HG03280 (cell line): ENCODE results near the gene MARCHF4.
"Not testable (repeated sequence)": the region's sequence is repeated elsewhere in the genome, so short reads cannot be mapped to it uniquely, and the experiment has no call there.

Source experiments
- ATAC-seq: cut with Tn5 transposase; IDR thresholded peaks from one replicate; pipeline ENCODE4 v1.9.1; 2021; ENCODE audit warnings: mild to moderate bottlenecking, moderate library complexity; ENCODE audit not compliant: unreplicated experiment

The MARCHF4 gene

DNA sequence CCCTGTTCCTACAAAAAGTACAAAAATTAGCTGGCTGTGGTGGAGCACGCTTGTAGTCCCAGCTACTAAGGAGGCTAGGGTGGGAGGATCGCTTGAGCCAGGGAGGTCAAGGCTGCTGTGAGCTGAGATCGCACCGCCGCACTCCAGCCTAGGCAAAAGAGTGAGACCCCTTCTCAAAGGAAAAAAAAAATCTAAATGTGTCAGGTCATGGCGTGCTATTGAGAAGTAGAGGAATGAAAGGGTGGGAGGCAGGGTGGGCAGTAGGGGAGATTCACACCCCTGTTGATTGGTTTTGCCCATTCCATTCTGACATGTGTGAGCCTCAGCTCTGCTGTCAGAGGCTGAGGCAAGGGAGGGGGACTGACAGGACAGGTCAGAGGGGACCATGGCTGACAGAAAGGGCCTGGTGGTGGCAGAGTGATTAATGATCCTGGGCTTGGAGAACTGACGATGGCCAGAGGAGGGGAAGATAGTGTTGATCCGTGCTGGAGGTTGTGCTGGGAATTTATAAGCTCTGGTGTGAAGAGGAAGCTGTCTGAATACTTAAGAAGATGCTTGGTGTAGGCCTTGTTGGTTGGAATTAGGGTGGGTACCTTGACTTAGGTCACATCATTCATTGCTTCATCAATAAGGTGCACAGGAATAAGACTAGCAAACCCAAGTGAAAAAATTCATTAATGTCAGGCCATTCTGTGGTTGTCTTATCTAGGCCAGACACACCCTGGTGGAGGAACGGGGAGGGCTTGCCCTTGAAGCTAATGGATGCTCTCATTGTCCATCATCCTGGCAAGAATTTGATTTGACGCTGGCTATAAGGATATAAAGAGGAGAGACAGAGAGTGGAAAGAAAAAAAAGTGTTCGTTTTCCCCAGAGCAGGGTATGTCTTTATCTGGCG, 20.9 kb upstream of the MARCHF4 start:
- no peak for ATAC-seq

DNA sequence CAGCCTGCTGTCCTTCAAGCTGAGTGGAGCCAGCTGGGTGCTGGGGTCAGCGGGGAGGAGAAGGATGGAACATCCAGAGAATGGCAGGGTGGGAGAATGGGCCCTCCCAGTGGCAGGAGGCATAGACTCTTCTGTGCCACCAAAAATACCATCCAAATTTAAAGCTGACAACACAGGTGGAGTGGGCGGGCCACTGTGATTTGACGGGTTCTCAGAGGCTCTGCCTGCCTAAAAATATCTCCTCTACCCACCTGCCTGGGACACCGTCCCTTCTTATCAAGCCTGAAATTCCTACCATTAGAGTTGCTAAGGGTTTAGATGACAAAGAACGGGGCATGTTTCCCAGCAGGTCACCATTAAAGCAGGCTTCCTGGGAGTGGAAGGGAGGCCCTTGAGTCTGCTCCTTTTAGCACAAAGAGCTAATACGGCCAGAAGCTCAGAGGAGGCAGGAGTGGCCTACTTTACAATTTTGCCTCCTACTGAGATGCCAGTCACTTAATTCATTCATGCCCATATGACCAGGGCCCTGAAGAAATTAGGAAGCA, 19.8 kb upstream of the MARCHF4 start:
- ATAC-seq, result no peak

DNA sequence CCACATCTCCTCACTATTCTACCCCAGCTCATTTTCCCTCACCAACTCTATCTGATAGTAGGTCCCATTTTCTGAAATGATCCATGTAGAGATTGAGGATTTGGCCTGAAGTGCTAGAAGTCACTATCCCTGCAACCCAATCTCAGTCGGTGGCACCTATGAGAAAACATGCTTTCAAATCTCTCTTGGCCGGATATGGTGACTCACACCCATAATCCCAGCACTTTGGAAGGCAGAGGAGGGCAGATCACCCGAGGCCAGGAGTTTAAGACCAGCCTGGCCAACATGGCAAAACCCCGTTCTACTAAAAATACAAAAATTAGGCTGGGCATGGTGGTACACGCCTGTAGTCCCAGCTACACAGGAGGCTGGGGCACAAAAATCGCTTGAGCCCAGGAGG, 19.1 kb upstream of the MARCHF4 start:
- no peak for ATAC-seq

DNA sequence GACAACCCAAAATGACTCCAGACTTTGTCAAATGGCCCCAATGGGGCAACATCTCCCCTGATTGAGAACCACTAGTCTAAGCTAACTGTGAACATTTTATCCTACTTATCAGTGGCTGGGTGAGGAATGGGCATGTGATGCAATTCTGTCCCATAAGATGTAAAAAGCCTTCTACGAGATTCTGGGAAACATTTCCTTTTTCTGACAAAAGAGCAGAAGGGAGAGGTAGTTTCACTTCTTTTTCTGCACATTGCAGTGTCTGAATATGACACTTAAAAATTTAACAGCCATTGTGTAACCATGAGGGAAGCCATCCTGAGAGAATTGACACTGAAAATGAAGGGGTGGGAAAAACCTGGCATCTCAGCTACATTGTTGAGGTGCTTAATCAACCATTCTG, 17.3 kb upstream of the MARCHF4 start:
- ATAC-seq, result no peak

DNA sequence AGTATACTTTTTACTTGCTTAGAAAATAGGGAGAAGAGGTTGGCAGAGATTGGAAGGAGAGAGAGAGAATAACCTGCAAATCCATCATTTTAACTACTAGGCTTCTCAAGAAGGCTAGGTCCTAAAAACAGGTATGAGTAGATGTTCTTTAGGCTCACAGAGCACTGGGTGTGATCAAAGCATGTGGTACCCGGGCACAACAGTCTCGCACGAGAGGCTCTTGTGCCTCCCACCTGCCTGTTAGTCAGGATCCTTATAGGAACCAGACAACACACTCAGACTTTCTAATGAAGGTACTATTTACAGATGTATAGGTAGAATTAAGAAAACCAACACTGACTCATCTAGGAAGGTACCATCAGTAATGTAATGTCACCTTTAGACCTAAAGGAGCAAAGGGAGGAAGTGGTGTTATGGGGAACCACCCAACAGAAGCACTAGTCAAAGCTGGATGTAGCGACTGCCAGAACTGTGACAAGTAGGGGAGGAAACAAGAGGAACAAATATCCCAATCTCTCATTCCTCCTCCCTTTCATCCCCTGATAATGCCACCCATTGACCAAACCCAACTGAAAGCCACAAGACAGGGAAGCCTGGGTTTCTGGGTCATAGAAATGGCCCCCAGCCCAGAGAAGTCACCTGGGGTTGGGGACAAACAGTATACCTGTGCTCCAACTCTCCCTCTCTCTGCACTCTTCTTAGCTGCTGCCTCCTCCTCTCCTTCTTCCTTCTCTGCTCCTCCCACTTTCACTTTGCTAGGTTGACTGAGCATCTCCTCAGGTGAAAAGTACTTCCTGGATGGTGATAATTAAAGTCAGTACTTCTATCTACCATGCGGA, 16.0 kb upstream of the MARCHF4 start:
- ATAC-seq, result peak; percentile 71

DNA sequence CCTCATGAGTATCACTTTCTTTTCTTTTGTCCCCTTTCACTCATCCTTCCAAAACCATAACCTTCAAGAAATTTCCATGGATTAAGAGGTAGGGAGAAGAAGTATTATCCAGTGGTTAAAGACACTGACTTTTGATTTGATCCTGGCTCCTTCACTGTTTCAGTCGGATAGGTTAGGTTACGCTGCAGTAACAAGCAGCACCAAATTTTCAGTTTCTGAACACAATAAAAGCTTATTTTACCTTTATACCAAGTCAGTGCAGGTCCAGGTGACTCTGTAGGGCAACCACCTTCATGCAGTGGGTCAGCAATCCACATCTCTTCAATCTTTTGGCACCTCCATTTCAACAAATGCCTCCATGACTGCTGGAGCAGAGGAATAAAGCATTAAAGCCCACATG, 15.0 kb upstream of the MARCHF4 start:
- ATAC-seq, result no peak

DNA sequence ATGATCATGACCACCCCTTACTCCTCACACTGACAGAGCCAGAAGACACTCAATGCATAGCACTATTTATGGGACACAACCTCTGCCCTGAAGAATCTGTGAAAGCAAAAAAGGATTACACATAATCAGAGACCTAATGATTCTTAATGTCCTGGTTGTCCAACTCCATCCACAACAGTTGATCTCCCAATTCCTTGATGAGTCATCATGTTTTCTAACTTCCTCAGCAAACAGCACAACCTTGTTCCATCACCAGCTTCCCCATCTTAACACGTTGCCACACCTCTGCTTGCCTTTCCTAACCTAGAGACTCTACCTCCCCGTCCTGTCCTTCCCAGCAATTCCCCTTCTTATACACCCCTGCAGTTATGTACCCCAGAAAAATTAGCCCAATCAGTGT, 13.2 kb upstream of the MARCHF4 start:
- ATAC-seq, result no peak

DNA sequence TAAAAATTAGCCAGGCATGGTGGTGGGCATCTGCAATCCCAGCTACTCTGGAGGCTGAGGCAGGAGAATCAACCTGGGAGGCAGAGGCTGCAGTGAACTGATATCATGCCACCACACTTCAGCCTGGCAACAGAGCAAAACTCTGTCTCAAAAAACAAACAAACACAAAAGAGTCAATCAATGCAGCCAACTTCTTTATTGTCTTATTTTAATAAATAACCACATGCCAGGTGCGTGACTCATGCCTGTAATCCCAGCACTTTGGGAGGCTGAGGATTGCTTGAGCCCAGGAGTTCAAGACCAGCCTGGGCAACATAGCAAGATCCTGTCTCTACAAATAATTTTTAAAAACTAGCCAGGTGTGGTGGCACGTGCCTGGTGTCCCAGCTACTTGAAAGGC, 12.1 kb upstream of the MARCHF4 start:
- ATAC-seq, result not testable (repeated sequence)

DNA sequence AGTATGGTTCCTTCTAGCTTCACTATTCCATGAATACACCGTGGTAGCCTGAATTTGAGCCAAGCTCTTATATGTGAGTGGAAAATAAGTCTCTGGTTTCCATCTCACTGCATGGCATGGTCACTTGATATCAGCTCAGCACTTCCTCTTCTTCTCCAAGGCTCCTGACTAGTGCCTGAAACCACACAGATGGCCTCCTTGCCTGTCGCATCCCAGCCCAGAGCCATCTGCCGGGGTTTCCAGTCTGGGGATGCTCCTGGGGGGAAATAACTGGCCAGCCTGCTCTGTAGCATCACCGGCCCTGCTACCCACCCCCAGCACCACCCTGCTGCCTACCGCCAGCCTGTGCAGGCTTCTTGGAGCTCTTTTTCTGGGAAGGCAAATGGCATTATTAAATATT, 7.7 kb upstream of the MARCHF4 start:
- no peak for ATAC-seq

DNA sequence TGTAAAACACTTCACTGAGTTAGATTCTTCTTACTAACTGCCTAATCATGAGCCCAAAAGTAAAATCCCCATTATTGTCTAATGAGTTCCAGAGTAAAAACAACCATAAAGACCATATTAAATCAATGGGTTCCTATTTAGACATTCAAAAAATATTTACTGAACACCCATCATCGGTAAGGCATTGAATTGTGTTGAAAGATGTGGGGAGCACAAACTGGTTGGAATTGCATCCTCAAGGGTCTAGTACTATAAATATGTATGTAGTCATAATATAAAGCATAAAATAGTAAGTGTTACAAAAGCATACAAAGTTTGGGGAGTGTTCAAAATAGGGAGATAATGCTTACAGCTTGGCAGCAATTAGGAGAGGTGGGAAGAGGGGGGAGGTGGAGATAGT, 3.0 kb upstream of the MARCHF4 start:
- no peak for ATAC-seq

DNA sequence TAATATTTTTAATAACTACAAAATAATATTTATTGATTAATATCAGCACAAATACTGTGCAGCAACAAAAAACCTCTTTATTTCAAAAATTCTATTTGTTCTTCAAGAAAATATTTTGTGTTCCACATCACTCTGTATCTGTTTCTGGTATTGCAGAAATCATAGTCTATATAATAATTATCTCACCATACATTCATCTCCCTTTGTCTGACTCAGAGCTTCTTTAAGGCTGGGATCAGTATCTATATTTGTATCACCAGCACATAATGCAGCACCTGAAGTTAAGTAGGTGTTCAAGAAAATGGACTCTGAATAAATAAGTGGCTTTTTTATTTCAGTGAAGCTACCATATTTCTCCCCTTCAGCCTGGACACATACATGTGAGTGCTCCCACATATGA, 1.6 kb upstream of the MARCHF4 start:
- no peak for ATAC-seq

DNA sequence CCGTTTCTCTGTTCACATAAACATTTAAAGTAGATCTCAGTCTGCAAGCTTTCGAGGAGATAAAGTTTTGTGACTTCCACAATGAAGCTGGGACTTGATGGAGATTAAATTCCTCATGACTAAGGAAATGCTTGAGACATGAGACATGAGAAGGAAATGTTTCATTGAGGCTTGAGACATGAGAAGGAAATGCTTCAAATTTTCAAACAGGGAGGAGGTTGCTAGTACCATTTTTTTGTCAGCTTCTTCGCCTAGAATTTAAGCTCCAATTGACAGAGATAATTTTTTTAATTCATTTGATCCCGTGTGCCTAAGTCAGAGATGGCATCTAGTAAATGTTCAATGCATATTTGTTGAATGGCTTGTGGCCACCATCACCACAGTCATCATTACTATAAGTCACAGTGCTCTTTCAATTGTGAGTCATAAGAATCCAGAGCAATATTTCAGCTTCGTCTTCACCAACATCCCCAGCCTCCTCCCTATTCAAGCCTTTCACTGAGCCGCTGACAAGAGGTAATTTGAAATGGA, 543 bp upstream of the MARCHF4 start:
- ATAC-seq, result no peak

DNA sequence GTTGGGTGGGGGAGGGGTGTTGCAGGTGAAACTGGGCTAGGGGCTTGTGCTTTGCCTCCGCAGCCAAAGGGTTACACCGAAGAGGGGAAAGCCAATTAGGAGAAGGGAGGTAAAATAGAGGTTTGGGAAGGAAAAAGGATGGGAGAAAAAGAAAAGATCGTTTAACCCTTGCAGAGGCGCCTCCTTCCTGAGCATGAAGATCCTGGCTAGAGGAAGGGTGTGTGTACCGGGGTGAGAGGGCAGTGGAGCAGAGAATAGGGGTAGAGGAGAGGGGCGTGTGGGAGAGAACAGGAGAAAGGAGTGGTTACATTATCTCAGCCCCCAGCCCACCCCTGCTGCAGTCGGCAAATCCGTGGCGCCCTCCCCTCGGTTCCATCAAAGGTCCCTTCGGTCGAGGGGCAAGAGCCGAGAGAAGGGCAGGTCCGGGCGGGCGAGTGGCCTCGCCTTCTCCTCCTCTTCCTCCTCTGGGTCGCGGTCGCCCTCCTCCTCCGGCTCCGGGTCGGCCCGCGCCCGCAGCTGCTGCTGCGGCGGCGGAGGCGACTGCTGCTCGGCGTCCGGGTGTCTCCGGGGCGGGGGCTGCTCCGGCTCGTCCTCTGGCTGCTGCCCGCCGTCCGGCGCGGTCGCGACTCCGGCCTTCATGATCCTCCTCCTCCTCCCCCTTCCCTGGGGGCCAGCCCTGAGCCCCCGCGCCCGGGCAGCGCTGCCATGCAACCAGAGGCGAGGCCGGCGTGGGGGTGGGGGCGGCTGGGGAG, 1.1 kb downstream of the MARCHF4 start:
- no peak for ATAC-seq

DNA sequence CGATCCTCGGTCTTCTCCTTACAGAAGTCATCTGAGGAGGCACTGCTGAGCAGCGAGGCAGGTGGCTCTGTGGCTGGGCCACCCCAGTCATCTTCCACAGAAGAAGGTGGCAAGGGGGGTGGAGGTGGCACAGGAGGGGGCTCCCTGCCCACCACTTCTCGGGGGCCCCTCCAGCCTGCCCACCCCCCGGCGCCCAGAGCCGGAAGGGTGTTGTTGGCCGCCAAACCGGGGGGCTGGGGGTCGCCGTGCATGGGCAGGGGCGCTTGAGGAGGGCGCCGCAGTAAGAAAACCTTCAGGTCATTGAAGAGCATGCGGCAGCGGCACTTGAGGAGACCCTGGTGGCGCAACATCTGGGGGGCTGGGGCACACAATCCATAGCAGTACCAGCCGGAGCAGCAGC, 2.5 kb downstream of the MARCHF4 start:
- ATAC-seq, result no peak

DNA sequence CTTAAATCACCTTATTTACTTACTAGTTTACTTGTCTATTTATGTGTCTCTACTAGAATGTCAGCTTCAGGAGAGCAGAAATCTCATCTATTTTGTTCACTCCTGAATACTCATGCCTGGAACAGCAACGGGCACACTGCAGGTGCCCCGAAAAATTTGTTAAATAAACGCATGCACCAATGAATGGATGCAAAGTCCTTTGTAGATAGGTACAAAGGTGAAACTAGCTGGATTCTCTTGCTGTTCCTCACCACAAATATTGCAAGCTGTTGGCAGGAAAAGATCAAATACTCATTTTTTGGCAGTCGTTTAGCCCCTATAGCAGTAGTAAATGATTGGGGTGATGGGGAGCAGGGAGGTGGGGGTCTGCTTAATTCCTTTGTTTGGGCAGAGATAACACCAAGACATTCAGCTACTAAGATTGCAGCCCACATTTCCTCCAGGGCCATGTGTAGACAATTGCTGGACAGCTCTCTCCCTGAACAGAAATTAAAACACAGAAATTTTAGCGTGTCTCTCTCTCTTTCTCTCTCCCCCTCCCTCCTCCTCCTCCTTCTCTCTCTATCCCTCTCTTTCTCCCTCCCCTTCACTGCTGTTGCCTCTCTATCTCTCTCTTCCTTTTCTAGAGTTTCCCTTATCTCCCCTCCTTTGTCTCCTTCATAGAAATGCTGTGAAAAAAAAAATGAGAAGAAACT, 5.4 kb downstream of the MARCHF4 start:
- ATAC-seq, result no peak

DNA sequence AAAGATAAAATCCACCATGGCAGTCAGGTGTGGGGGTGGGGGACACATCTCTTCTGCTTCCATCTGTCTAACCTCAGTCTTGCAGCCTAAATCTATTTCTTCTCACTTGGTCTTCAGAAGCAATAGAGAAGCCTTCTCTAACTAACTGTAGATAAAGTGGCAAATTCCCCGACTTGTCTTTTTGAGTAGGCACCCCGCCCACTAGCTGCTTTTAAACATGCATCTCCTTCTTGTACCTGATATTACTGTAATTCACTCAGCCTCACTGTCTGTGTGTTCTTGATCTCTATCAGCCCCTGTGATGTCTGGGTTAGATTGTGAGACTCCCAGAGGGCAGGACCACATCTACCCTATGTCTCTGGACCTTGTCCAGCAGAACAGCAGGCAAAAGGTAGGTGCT, 6.8 kb downstream of the MARCHF4 start:
- ATAC-seq, result no peak

DNA sequence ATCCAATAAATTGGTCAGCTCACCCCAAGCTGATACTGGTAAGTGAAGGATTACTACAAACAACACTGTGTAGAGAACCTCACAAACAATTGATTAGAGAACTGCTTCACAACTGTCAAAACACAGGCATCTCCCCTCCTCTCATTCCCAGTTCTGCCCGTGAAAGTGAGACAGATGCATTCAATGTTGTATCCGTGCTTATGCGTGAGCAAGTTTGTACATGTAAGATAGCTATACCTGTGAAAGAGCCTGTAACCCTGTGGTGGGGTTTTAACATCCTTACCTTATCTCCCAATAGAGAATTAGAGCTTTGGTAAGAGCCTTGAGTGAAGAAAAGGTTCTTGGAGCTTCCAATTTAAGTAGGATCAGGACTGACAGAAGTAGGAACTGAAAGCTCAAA, 9.1 kb downstream of the MARCHF4 start:
- no peak for ATAC-seq

DNA sequence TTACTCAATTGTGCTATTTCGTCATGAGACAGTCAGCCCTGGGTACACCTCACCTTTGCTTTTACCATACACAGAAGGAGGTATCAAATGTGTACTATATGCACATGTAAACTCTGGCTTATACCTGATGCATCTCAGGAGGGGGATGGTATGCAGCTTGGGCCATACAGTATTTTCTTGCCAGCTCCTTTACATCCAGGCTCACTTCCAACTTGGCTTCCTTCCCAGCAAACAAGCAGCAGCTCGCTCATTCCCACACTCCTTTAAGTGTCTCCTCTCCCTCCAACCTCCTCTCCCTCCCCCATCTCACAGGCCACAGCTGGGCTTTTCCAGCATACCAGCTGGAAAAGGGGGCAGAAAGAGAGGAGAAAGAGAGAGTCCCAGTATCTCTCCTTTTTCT, 9.6 kb downstream of the MARCHF4 start:
- no peak for ATAC-seq

DNA sequence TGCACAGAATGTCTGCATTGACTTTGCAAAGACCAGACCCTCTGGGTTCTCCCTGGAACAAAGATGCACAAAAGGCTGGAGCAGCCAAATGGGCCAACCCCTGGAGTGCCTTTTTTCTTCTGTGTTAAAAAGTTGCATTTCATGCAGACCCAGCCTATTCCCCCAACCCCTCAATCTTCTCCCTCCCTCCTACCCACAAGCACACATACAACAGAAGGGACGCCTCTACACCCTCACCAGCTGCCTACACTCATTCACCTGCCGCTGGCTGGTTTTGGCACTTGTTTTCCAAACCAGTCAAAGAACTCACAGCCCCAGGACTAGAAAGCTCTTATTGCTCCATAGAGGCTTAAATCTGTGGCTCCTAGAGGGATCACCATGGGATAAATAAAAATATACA, 16.6 kb downstream of the MARCHF4 start:
- ATAC-seq, result no peak

DNA sequence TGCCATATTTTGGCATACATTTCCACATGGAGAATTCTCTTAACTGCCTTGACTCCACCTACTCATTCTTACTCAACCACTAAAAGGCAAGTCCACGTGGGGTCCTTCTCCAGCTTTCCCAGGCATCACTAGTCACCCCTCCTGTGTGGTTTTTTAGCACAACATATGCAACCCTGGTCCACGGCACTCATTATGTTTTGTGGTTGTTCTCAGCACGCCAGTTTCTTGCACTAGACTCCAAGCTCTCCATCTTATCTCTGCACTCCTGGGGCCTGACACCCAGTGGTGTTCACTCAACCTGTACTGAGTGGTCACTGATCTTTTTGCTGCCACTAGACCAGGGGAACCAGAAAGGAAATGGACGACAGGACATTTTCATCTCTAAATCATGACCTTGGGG, 18.0 kb downstream of the MARCHF4 start:
- ATAC-seq, result no peak
